ENCODE data around the gene PKP3. TPM values are rescaled to one million over a fixed set of nuclear protein-coding genes. Genes with fewer than 3 reads are reported as not detected.
"Not testable (repeated sequence)": the region's sequence is repeated elsewhere in the genome, so short reads cannot be mapped to it uniquely, and the experiment has no call there.

PKP3 gene, protein sequence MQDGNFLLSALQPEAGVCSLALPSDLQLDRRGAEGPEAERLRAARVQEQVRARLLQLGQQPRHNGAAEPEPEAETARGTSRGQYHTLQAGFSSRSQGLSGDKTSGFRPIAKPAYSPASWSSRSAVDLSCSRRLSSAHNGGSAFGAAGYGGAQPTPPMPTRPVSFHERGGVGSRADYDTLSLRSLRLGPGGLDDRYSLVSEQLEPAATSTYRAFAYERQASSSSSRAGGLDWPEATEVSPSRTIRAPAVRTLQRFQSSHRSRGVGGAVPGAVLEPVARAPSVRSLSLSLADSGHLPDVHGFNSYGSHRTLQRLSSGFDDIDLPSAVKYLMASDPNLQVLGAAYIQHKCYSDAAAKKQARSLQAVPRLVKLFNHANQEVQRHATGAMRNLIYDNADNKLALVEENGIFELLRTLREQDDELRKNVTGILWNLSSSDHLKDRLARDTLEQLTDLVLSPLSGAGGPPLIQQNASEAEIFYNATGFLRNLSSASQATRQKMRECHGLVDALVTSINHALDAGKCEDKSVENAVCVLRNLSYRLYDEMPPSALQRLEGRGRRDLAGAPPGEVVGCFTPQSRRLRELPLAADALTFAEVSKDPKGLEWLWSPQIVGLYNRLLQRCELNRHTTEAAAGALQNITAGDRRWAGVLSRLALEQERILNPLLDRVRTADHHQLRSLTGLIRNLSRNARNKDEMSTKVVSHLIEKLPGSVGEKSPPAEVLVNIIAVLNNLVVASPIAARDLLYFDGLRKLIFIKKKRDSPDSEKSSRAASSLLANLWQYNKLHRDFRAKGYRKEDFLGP
- total RNA-seq (not detected), polyA plus RNA-seq (not detected), total RNA-seq (not detected)

GRCh38 chr11:394034-394857 is at the start of gene PKP3:
PKP3 (plus strand) TSS chr11:394209; CDS start chr11:394293, 84 bp downstream.
- Histone ChIP-seq H3K4me3 (ENCODE audit: low read length) (no peak within 1 kb of the TSS), H3K36me3 (ENCODE audit: control insufficient read depth in 2 of 3, insufficient read depth in 3 of 3, low read length in 3 of 3) (no peaks in the 10 kb centered on the region), H3K4me1 (ENCODE audit: control insufficient read depth in 2 of 2, insufficient read depth in 2 of 2, low read length in 2 of 2) (no peaks in the 10 kb centered on the region), H3K9me3 (ENCODE audit: control insufficient read depth in 2 of 3, low read length in 3 of 3) (no peaks in the 10 kb centered on the region), H3K27me3 (ENCODE audit: control insufficient read depth in 2 of 2, insufficient read depth in 2 of 2, low read length in 2 of 2) (no peaks in the 10 kb centered on the region), H3K27ac (ENCODE audit: low read depth, low read length) (no peak within 1 kb of the TSS)
- ATAC-seq (no peak), DNase-seq (no peak)
- peaks cover 0 to 4% (median 0%) of the 10 kb centered on the region in 5 donors for H3K27me3 Mint-ChIP-seq
- no peak within 1 kb of the TSS for H3K27ac Mint-ChIP-seq
- intact Hi-C loops (cut with micrococcal nuclease), result no loop called here
- no peaks in the 10 kb centered on the region for H3K36me3 Mint-ChIP-seq
- CTCF ChIA-PET, result no interaction called here
- H3K4me3 Mint-ChIP-seq, result peak within 1 kb of the TSS in 2 of 10 donors; percentile 13 to 67
- POLR2A ChIA-PET, result no interaction called here
- peaks cover 0 to 6% (median 0%) of the 10 kb centered on the region in 7 donors for H3K4me1 Mint-ChIP-seq
- peaks cover 0 to 2% (median 0%) of the 10 kb centered on the region in 11 donors for H3K9me3 Mint-ChIP-seq

- peaks cover 0 to 2% (median 0%) of the 10 kb centered on the region in 5 donors for H3K36me3 Mint-ChIP-seq
- Histone ChIP-seq H3K36me3 (ENCODE audit: control insufficient read depth in 2 of 3, insufficient read depth in 3 of 3, low read length in 3 of 3) (no peaks in the 10 kb centered on the region), H3K27ac (ENCODE audit: low read depth, low read length) (no peak overlapping the region), H3K4me3 (ENCODE audit: low read length) (no peak overlapping the region), H3K9me3 (ENCODE audit: control insufficient read depth in 2 of 3, low read length in 3 of 3) (no peaks in the 10 kb centered on the region), H3K27me3 (ENCODE audit: control insufficient read depth in 2 of 2, insufficient read depth in 2 of 2, low read length in 2 of 2) (no peaks in the 10 kb centered on the region), H3K4me1 (ENCODE audit: control insufficient read depth in 2 of 2, insufficient read depth in 2 of 2, low read length in 2 of 2) (no peaks in the 10 kb centered on the region)
- POLR2A ChIA-PET, result interaction anchor here (0.6 to 1.7 kb wide), 6 partner anchors 15 to 61 kb away, joined by 3 to 5 read pairs (median 4); no protein-coding TSS in a partner anchor
- DNase-seq (no peak), ATAC-seq (no peak)
- peaks cover 0 to 21% (median 0%) of the 10 kb centered on the region in 5 donors for H3K27me3 Mint-ChIP-seq
- peak overlapping the region in 2 of 9 donors; percentile 3 to 27 for H3K27ac Mint-ChIP-seq
- no peaks in the 10 kb centered on the region for H3K9me3 Mint-ChIP-seq
- CTCF ChIA-PET, result interaction anchor here (1.2 to 2.2 kb wide), 3 partner anchors 10 to 39 kb away, joined by 3 to 6 read pairs (median 6); no protein-coding TSS in a partner anchor
- no peak overlapping the region for H3K4me3 Mint-ChIP-seq
- peaks cover 8 to 24% (median 21%) of the 10 kb centered on the region in 7 donors for H3K4me1 Mint-ChIP-seq
- intact Hi-C loops (cut with micrococcal nuclease), result no loop called here
Observed at GRCh38 chr11:344836-345578, 49.0 kb upstream of the PKP3 start.

DNA sequence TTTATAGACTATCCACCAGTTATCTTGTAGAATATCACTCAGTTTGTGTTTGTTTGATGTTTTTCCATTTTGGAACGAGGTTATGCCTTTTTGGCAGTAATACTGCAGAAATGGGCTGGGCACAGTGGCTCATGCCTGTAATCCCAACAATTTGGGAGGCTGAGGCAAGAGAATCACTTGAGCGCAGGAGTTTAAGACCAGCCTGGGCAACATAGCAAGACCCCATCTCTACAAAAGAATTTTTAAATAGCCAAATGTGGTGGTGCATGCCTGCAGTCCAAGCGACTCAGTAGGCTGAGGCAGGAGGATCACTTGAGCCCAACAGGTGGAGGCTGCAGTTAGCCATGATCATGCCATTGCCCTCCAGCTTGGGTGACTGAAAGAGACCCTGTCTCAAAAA is 47.5 kb upstream of the PKP3 start:
- no peaks in the 10 kb centered on the region for H3K9me3 ChIP-seq (ENCODE audit: control insufficient read depth in 2 of 3, low read length in 3 of 3)
- CTCF ChIA-PET, result no interaction called here
- Mint-ChIP-seq H3K36me3 (peaks cover 0 to 1% (median 0%) of the 10 kb centered on the region in 5 donors), H3K27me3 (peaks cover 0 to 14% (median 0%) of the 10 kb centered on the region in 5 donors), H3K4me3 (no peak overlapping the region), H3K9me3 (no peaks in the 10 kb centered on the region), H3K4me1 (peaks cover 14 to 26% (median 22%) of the 10 kb centered on the region in 7 donors), H3K27ac (no peak overlapping the region)
- H3K4me1 ChIP-seq (ENCODE audit: control insufficient read depth in 2 of 2, insufficient read depth in 2 of 2, low read length in 2 of 2), result peaks cover 0 to 7% of the 10 kb centered on the region in 2 donors
- H3K4me3 ChIP-seq (ENCODE audit: low read length), result no peak overlapping the region
- POLR2A ChIA-PET, result interaction anchor here (1.1 to 1.2 kb wide), 2 partner anchors 13 to 17 kb away, joined by 3 to 5 read pairs; no protein-coding TSS in a partner anchor
- ATAC-seq (no peak), DNase-seq (no peak)
- H3K27ac ChIP-seq (ENCODE audit: low read depth, low read length), result no peak overlapping the region
- no peaks in the 10 kb centered on the region for H3K36me3 ChIP-seq (ENCODE audit: control insufficient read depth in 2 of 3, insufficient read depth in 3 of 3, low read length in 3 of 3)
- intact Hi-C loops (cut with micrococcal nuclease), result no loop called here
- no peaks in the 10 kb centered on the region for H3K27me3 ChIP-seq (ENCODE audit: control insufficient read depth in 2 of 2, insufficient read depth in 2 of 2, low read length in 2 of 2)

- H3K4me1 Mint-ChIP-seq, result peaks cover 31 to 40% (median 38%) of the 10 kb centered on the region in 7 donors
- not testable (repeated sequence) for H3K4me1 ChIP-seq (ENCODE audit: control insufficient read depth in 2 of 2, insufficient read depth in 2 of 2, low read length in 2 of 2)
- POLR2A ChIA-PET, result interaction anchor here (0.7 to 2.4 kb wide), 8 partner anchors 9 to 35 kb away, joined by 3 to 9 read pairs (median 4); partner anchors contain the start of gene IFITM1
Observed at GRCh38 chr11:349270-349954, 44.6 kb upstream of the PKP3 start.

GRCh38 chr11:350033-350722 is 43.8 kb upstream of the PKP3 start:
- Mint-ChIP-seq H3K4me1 (peaks cover 32 to 46% (median 45%) of the 10 kb centered on the region in 7 donors), H3K27ac (peak overlapping the region in 8 of 9 donors; percentile 33 to 75 (median 60)), H3K4me3 (peak overlapping the region in 3 of 10 donors; percentile 20 to 45 (median 22))
- CTCF ChIA-PET; H3K36me3 Mint-ChIP-seq; H3K36me3 ChIP-seq (ENCODE audit: control insufficient read depth in 2 of 3, insufficient read depth in 3 of 3, low read length in 3 of 3); intact Hi-C loops (cut with micrococcal nuclease); H3K27me3 ChIP-seq (ENCODE audit: control insufficient read depth in 2 of 2, insufficient read depth in 2 of 2, low read length in 2 of 2); H3K4me1 ChIP-seq (ENCODE audit: control insufficient read depth in 2 of 2, insufficient read depth in 2 of 2, low read length in 2 of 2); DNase-seq; H3K27ac ChIP-seq (ENCODE audit: low read depth, low read length); POLR2A ChIA-PET; H3K9me3 Mint-ChIP-seq; H3K4me3 ChIP-seq (ENCODE audit: low read length); H3K27me3 Mint-ChIP-seq; H3K9me3 ChIP-seq (ENCODE audit: control insufficient read depth in 2 of 3, low read length in 3 of 3): not testable (repeated sequence)
- peak; percentile 12 for ATAC-seq

More at GRCh38 chr11:349270-349954, 44.6 kb upstream of the PKP3 start:
- H3K27ac ChIP-seq (ENCODE audit: low read depth, low read length); H3K36me3 ChIP-seq (ENCODE audit: control insufficient read depth in 2 of 3, insufficient read depth in 3 of 3, low read length in 3 of 3); H3K9me3 Mint-ChIP-seq; H3K27me3 ChIP-seq (ENCODE audit: control insufficient read depth in 2 of 2, insufficient read depth in 2 of 2, low read length in 2 of 2); H3K4me3 Mint-ChIP-seq; H3K4me3 ChIP-seq (ENCODE audit: low read length); H3K36me3 Mint-ChIP-seq; intact Hi-C loops (cut with micrococcal nuclease); ATAC-seq; DNase-seq; H3K9me3 ChIP-seq (ENCODE audit: control insufficient read depth in 2 of 3, low read length in 3 of 3): not testable (repeated sequence)
- Mint-ChIP-seq H3K27ac (peak overlapping the region in 1 of 9 donors; percentile 10), H3K27me3 (peaks cover 0 to 11% (median 0%) of the 10 kb centered on the region in 5 donors)
- CTCF ChIA-PET, result interaction anchor here (0.9 to 1.8 kb wide), 3 partner anchors 12 to 37 kb away, joined by 3 to 9 read pairs (median 3); no protein-coding TSS in a partner anchor

All from naive thymus-derived CD4-positive, alpha-beta T cell (primary cell).